ENCODE measurements around the gene KRTAP5-6.

The KRTAP5-6 gene

DNA sequence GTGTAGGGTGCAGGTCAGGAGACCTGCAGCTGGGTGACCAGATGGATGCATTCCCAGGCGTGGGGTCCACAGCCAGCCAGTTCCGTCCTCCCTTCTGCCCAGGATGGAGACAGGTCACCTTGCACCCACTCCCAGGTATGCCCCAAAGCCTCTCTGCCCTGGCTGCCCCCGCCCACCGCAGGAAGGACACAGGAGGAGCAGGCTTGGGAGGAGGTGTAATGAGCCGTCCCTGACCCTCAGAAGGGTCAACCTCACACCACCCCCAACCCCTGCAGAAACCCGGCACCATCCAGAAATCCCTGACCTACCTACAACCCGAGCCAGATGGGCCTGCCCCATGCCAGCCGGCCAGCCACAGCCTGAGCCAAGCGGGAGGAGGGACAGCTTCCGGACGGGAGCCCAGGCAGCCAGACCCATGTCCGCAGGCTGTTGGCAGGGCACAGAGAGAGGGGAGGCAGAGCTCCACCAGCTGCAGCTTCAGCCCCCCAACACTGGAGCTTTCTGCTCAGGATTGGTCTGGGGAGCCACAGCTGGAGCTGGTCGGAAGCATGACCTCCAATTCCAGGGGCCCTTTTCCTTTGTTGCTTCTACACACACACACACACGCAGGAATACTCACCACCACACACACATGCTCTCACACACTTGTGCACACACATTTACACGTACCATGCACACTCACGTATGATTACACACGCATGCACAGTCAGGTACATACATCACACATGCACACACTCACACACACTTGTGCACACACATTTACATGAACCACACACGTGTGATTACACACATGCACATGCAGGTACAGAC lies 48.1 kb downstream of the KRTAP5-6 start:
- no peaks in the 10 kb centered on the region; the same call in 1 of the 2 replicates for H3K36me3 ChIP-seq
- no peak overlapping the region for H3K27ac ChIP-seq
- H3K4me2 ChIP-seq, result no peak overlapping the region

GRCh38 chr11:1745701-1746320 lies 48.8 kb downstream of the KRTAP5-6 start:
- Histone ChIP-seq H3K9ac (no peak overlapping the region), H3K36me3 (no peaks in the 10 kb centered on the region; the same call in 1 of the 2 replicates), H4K20me1 (peaks cover 11% of the 10 kb centered on the region), H3K27ac (no peak overlapping the region), H3K4me3 (no peak overlapping the region), H3K4me1 (peaks cover 45% of the 10 kb centered on the region), H3K9me3 (no peaks in the 10 kb centered on the region), H3K27me3 (peaks cover 24% of the 10 kb centered on the region), H3K4me2 (no peak overlapping the region)
- TF ChIP-seq Cebpa-rat (IDR thresholded peaks at IDR 0.05), result no peak

More for the DNA sequence above, 48.1 kb downstream of the KRTAP5-6 start:
- TF ChIP-seq Cebpa-rat (IDR thresholded peaks at IDR 0.05), result no peak
- Histone ChIP-seq H3K9me3 (no peaks in the 10 kb centered on the region), H4K20me1 (peaks cover 9% of the 10 kb centered on the region; the same call in 1 of the 2 replicates), H3K4me3 (no peak overlapping the region), H3K9ac (no peak overlapping the region), H3K27me3 (peaks cover 24% of the 10 kb centered on the region), H3K4me1 (peaks cover 38% of the 10 kb centered on the region)

- no peak overlapping the region for H3K4me3 ChIP-seq
- H4K20me1 ChIP-seq, result peaks cover 18% of the 10 kb centered on the region
- no peak for TF ChIP-seq Cebpa-rat (IDR thresholded peaks at IDR 0.05)
- H3K9ac ChIP-seq, result no peak overlapping the region
- H3K36me3 ChIP-seq, result no peaks in the 10 kb centered on the region; the same call in 1 of the 2 replicates
- H3K27me3 ChIP-seq, result peaks cover 24% of the 10 kb centered on the region
- H3K27ac ChIP-seq, result no peak overlapping the region
- no peaks in the 10 kb centered on the region for H3K9me3 ChIP-seq
- H3K4me1 ChIP-seq, result peaks cover 52% of the 10 kb centered on the region
- H3K4me2 ChIP-seq, result peak overlapping the region; percentile 89
Observed at GRCh38 chr11:1746511-1746931, 49.5 kb downstream of the KRTAP5-6 start.

DNA sequence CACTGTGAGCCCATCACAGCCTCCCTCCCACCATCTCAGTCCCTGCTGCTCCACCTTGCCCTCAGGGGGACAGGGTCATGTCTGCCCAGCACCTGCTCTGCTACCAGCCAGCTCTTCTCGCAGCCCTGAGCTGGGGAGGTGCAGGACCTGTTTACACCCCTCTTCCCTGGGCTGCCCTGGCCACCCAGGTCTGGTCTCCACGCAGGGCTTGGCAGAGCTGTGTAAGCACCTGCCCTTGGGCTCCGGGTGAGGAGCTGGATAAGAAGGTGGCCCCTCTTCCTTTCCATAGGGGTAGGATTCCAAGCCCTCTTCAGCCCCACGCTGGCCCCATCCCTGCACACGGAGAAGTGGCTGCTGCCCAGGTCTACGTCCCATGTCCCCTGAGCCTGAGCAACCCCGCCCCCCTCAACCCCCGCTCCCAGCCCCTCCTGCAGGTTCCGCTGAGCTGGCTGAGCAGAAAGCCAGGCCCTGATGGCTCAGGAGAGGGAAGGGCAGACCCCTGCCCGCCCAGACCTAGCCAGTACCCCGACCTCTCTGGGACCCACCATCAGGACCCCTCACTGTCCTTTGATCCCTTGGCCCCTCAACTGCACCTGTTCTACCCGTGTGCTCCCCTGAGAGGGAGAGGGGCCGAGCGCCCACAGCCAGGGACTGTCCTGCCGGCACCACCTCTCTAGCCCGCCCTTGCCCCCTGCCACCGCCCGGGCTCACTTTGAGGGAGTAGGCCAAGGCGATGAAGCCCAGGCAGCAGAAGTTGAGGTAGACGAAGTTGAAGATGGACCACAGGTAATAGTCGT lies 50.2 kb downstream of the KRTAP5-6 start:
- Histone ChIP-seq H3K9me3 (no peaks in the 10 kb centered on the region), H3K4me2 (peak overlapping the region; percentile 89), H3K9ac (no peak overlapping the region), H3K27me3 (peaks cover 24% of the 10 kb centered on the region), H3K4me3 (no peak overlapping the region), H3K36me3 (no peaks in the 10 kb centered on the region; the same call in 1 of the 2 replicates), H3K4me1 (peaks cover 59% of the 10 kb centered on the region), H4K20me1 (peaks cover 24% of the 10 kb centered on the region), H3K27ac (no peak overlapping the region)
- no peak for TF ChIP-seq Cebpa-rat (IDR thresholded peaks at IDR 0.05)
